GM23248 (cell line): Measurements from ENCODE around the gene PNPLA8. TPM values are rescaled to one million over a fixed set of nuclear protein-coding genes. Genes with fewer than 3 reads are reported as not detected.
A peak's percentile ranks its signal among the peaks of the same experiment; 100 is the strongest.

Experiments
- DNase-seq: peaks from one replicate; pipeline ENCODE4 v3.0.0-alpha.2; 2015
- H2AFZ ChIP-seq: fragments of 200-600 bp; sonication (generic); 2 replicates; pipeline ENCODE4 v1.6.1; 2016; ENCODE audit warnings: antibody characterized with exemption
- H3F3A ChIP-seq: fragments of 200-600 bp; sonication (generic); 2 replicates; pipeline ENCODE4 v1.6.1; 2016; ENCODE audit warnings: mild to moderate bottlenecking, antibody characterized with exemption, mixed run types; ENCODE audit not compliant: insufficient read depth
- H3K27ac ChIP-seq: fragments of 200-600 bp; sonication (generic); 2 replicates; pipeline ENCODE4 v1.5.1; 2016; ENCODE audit warnings: mild to moderate bottlenecking
- H3K27me3 ChIP-seq: fragments of 200-600 bp; sonication (generic); replicated peaks from 2 replicates; pipeline ENCODE4 v1.6.1; 2016; ENCODE audit warnings: mild to moderate bottlenecking; ENCODE audit not compliant: insufficient read depth
- H3K36me3 ChIP-seq: fragments of 200-600 bp; sonication (generic); 2 replicates; pipeline ENCODE4 v1.6.1; 2016; ENCODE audit warnings: low read depth, mild to moderate bottlenecking
- H3K4me1 ChIP-seq: fragments of 200-600 bp; sonication (generic); 2 replicates; pipeline ENCODE4 v1.6.1; 2016; ENCODE audit warnings: mild to moderate bottlenecking; ENCODE audit not compliant: insufficient read depth
- H3K4me2 ChIP-seq: fragments of 200-600 bp; sonication (generic); one replicate; pipeline ENCODE4 v1.6.1; 2016; ENCODE audit warnings: mild to moderate bottlenecking; ENCODE audit not compliant: unreplicated experiment
- H3K4me3 ChIP-seq: fragments of 200-600 bp; sonication (generic); 2 replicates; pipeline ENCODE4 v1.5.1; 2016; ENCODE audit warnings: mild to moderate bottlenecking
- H3K79me2 ChIP-seq: fragments of 200-600 bp; sonication (generic); 2 replicates; pipeline ENCODE4 v1.6.1; 2016; ENCODE audit warnings: mild to moderate bottlenecking; ENCODE audit not compliant: insufficient read depth
- H3K9ac ChIP-seq: fragments of 200-600 bp; sonication (generic); 2 replicates; pipeline ENCODE4 v1.6.1; 2016; ENCODE audit warnings: mild to moderate bottlenecking
- H3K9me2 ChIP-seq: fragments of 200-600 bp; sonication (generic); 2 replicates; pipeline ENCODE4 v1.6.1; 2016; ENCODE audit warnings: mixed run types, mild to moderate bottlenecking, moderate library complexity; ENCODE audit not compliant: insufficient read depth
- H3K9me3 ChIP-seq: fragments of 200-600 bp; sonication (generic); one replicate; pipeline ENCODE4 v1.6.1; 2017; ENCODE audit warnings: low read depth
- H4K20me1 ChIP-seq: fragments of 200-600 bp; sonication (generic); 2 replicates; pipeline ENCODE4 v1.6.0; 2016; ENCODE audit not compliant: insufficient read depth
- EZH2 ChIP-seq: fragments of 200-600 bp; sonication (generic); IDR thresholded peaks from 2 replicates; pipeline ENCODE4 v1.6.1; 2018; ENCODE audit warnings: antibody characterized with exemption, mild to moderate bottlenecking; ENCODE audit not compliant: insufficient read depth, poor library complexity, severe bottlenecking
- EZH2phosphoT487 ChIP-seq: fragments of 200-600 bp; sonication (generic); IDR thresholded peaks from 2 replicates; pipeline ENCODE4 v1.6.1; 2018; ENCODE audit warnings: antibody characterized with exemption, moderate library complexity, mild to moderate bottlenecking, low read depth; ENCODE audit not compliant: insufficient read depth
- WGBS, 2 experiments: methylation state at CpG; one replicate each; pipeline ENCODE4 v1.1.6; 2015 to 2017; ENCODE audit warnings: low lambda C conversion rate in 2 of 2, low coverage in 1 of 2; ENCODE audit errors: missing lambda C conversion rate in 2 of 2; 5-methylcytosine and 5-hydroxymethylcytosine counted together
- in situ Hi-C: fragments of 300-500 bp; cut with MboI; formaldehyde crosslinking; loops from 2 replicates; pipeline ENCODE4 v1.15.0; 2020
- polyA plus RNA-seq: library from polyadenylated mRNA; unstranded; fragments of >200 nt; fragmentation: Nextera tagmentation; extraction: Ambion mirVana; gene quantifications from 2 replicates; pipeline ENCODE4 v1.2.1, GENCODE V29; 2016
- total RNA-seq: library from RNA; depleted of rRNA; stranded (reverse); fragments of >200 nt; shearing (Covaris generic); gene quantifications from 2 replicates; pipeline ENCODE4 v1.2.3, GENCODE V29; 2014

The PNPLA8 gene
- total and polyA plus RNA-seq, 2 experiments from 2014 or later: 29.1 to 33.4 TPM

- DNase-seq: peak; percentile 34
- in situ Hi-C loops: no loop called here
These were observed 61.2 kb downstream of the PNPLA8 start for GRCh38 chr7:108464743-108465142.

GRCh38 chr7:108463613-108464012 is 62.3 kb downstream of the PNPLA8 start:
- no peak for TF ChIP-seq EZH2phosphoT487
- no peak for TF ChIP-seq EZH2
- Histone ChIP-seq H3K4me1 (no peaks in the 10 kb centered on the region), H3K9ac (no peak overlapping the region), H3K27ac (no peak overlapping the region), H3K27me3 (no peaks in the 10 kb centered on the region), H3K79me2 (no peaks in the 10 kb centered on the region), H3F3A (peaks cover 6% of the 10 kb centered on the region; the same call in 1 of the 2 replicates), H4K20me1 (no peaks in the 10 kb centered on the region), H3K9me2 (no peaks in the 10 kb centered on the region), H3K4me2 (no peak overlapping the region), H2AFZ (no peak overlapping the region), H3K36me3 (no peaks in the 10 kb centered on the region), H3K9me3 (no peaks in the 10 kb centered on the region), H3K4me3 (no peak overlapping the region)
- in situ Hi-C loops: no loop called here
- DNase-seq: no peak
- WGBS, 2 experiments: 88 to 89% methylated on average over 2 of the region's 2 CpGs

More at GRCh38 chr7:108464743-108465142, 61.2 kb downstream of the PNPLA8 start:
- no peaks in the 10 kb centered on the region for H3K27me3 ChIP-seq
- no peaks in the 10 kb centered on the region for H3K4me1 ChIP-seq
- no peaks in the 10 kb centered on the region for H3K9me2 ChIP-seq
- H3K36me3 ChIP-seq: no peaks in the 10 kb centered on the region
- H3K27ac ChIP-seq: no peak overlapping the region
- peaks cover 6% of the 10 kb centered on the region; the same call in 1 of the 2 replicates for H3F3A ChIP-seq
- no peaks in the 10 kb centered on the region for H3K9me3 ChIP-seq
- 93 to 95% methylated on average over 2 of the region's 2 CpGs for WGBS, 2 experiments
- TF ChIP-seq EZH2phosphoT487 (no peak), EZH2 (no peak)
- H3K4me3 ChIP-seq: no peak overlapping the region
- H3K4me2 ChIP-seq: no peak overlapping the region
- no peaks in the 10 kb centered on the region for H3K79me2 ChIP-seq
- no peak overlapping the region for H2AFZ ChIP-seq
- no peaks in the 10 kb centered on the region for H4K20me1 ChIP-seq
- H3K9ac ChIP-seq: no peak overlapping the region

- no peak overlapping the region for H3K4me2 ChIP-seq
- H3K4me3 ChIP-seq: no peak overlapping the region
- in situ Hi-C loops: no loop called here
- H3K9me2 ChIP-seq: no peaks in the 10 kb centered on the region
- no peaks in the 10 kb centered on the region for H3K27me3 ChIP-seq
- no peak for TF ChIP-seq EZH2
- no peak for TF ChIP-seq EZH2phosphoT487
- H3K4me1 ChIP-seq: no peaks in the 10 kb centered on the region
- H3K9ac ChIP-seq: no peak overlapping the region
- H2AFZ ChIP-seq: no peak overlapping the region
- peaks cover 9% of the 10 kb centered on the region; the same call in 1 of the 2 replicates for H3F3A ChIP-seq
- H3K79me2 ChIP-seq: no peaks in the 10 kb centered on the region
- H3K27ac ChIP-seq: no peak overlapping the region
- WGBS, 2 experiments: 25 to 32% methylated on average over 3 of the region's 3 CpGs
- DNase-seq: peak; percentile 23
- H3K36me3 ChIP-seq: no peaks in the 10 kb centered on the region
- H4K20me1 ChIP-seq: no peaks in the 10 kb centered on the region
- no peaks in the 10 kb centered on the region for H3K9me3 ChIP-seq
These were observed 64.1 kb downstream of the PNPLA8 start for GRCh38 chr7:108461840-108462239.

- in situ Hi-C loops: no loop called here
- DNase-seq: no peak
- TF ChIP-seq EZH2phosphoT487 (no peak), EZH2 (no peak)
- Histone ChIP-seq H3K36me3 (no peaks in the 10 kb centered on the region), H3K79me2 (no peaks in the 10 kb centered on the region), H3K4me2 (no peak overlapping the region), H4K20me1 (no peaks in the 10 kb centered on the region), H3K4me3 (no peak overlapping the region), H3K9me2 (no peaks in the 10 kb centered on the region), H3K9me3 (no peaks in the 10 kb centered on the region), H2AFZ (no peak overlapping the region), H3K4me1 (no peaks in the 10 kb centered on the region), H3K27ac (no peak overlapping the region), H3K27me3 (no peaks in the 10 kb centered on the region), H3F3A (peaks cover 9% of the 10 kb centered on the region; the same call in 1 of the 2 replicates), H3K9ac (no peak overlapping the region)
- 86 to 94% methylated on average over 1 of the region's 1 CpG for WGBS, 2 experiments
These were observed 65.0 kb downstream of the PNPLA8 start for GRCh38 chr7:108460964-108461363.

GRCh38 chr7:108459922-108460551 is 65.9 kb downstream of the PNPLA8 start:
- Histone ChIP-seq H3K27me3 (no peaks in the 10 kb centered on the region), H3K9me2 (no peaks in the 10 kb centered on the region), H3K36me3 (no peaks in the 10 kb centered on the region), H2AFZ (0 out of 2 replicates have a peak overlapping the region, but pooled peaks have one; percentile 23), H3K4me3 (no peak overlapping the region), H3K4me1 (no peaks in the 10 kb centered on the region), H3F3A (peaks cover 9% of the 10 kb centered on the region; the same call in 1 of the 2 replicates), H4K20me1 (no peaks in the 10 kb centered on the region), H3K4me2 (no peak overlapping the region), H3K9me3 (no peaks in the 10 kb centered on the region), H3K9ac (no peak overlapping the region), H3K27ac (no peak overlapping the region), H3K79me2 (no peaks in the 10 kb centered on the region)
- WGBS, 2 experiments: 37 to 50% methylated on average over 3 of the region's 3 CpGs
- no peak for TF ChIP-seq EZH2
- TF ChIP-seq EZH2phosphoT487: no peak
- in situ Hi-C loops: no loop called here
- peak; percentile 44 for DNase-seq
